A673 (cell line): Measurements from ENCODE around the gene ZNF644. TPM values are rescaled to one million over a fixed set of nuclear protein-coding genes. Genes with fewer than 3 reads are reported as not detected.

ENCODE experiments used
- BruUV-seq: library from RNA; stranded (reverse); fragments of 400-500 nt; replicated peaks from 2 replicates; lab custom pipeline; 2021; lab: Mats Ljungman, UMichigan
- CTCF ChIA-PET: fragments of 300-600 bp; sonication (Branson Sonifier 250); formaldehyde crosslinking; loops from one replicate; lab custom pipeline; 2022; ENCODE audit warnings: antibody characterized with exemption; lab: Charles Lee
- POLR2A ChIA-PET: fragments of 300-600 bp; sonication (Branson Sonifier 250); formaldehyde crosslinking; loops from one replicate; lab custom pipeline; 2022; ENCODE audit warnings: antibody characterized with exemption; ENCODE audit not compliant: low non-redundant PET; lab: Charles Lee
- DNase-seq: peaks from one replicate; pipeline ENCODE4 v3.0.0-alpha.2; 2015; ENCODE audit warnings: low spot score
- H3K27ac ChIP-seq: fragments of 200-600 bp; sonication (generic); 2 replicates; pipeline ENCODE4 v1.5.1; 2016; ENCODE audit warnings: mixed run types, low read depth, mild to moderate bottlenecking, mixed read lengths, antibody characterized with exemption, low read length; ENCODE audit not compliant: poor library complexity, severe bottlenecking
- H3K27me3 ChIP-seq: fragments of 200-600 bp; sonication (generic); replicated peaks from 2 replicates; pipeline ENCODE4 v1.6.1; 2017; ENCODE audit warnings: mixed run types, low read depth, mild to moderate bottlenecking, mixed read lengths, antibody characterized with exemption, low read length; ENCODE audit not compliant: insufficient read depth, poor library complexity
- H3K36me3 ChIP-seq: fragments of 200-600 bp; sonication (generic); 2 replicates; pipeline ENCODE4 v1.6.1; 2016; ENCODE audit warnings: mixed run types, mild to moderate bottlenecking, mixed read lengths, antibody characterized with exemption, low read length; ENCODE audit not compliant: insufficient read depth, poor library complexity, severe bottlenecking
- H3K4me1 ChIP-seq: fragments of 200-600 bp; sonication (generic); 2 replicates; pipeline ENCODE4 v1.6.1; 2017; ENCODE audit warnings: mixed run types, mild to moderate bottlenecking, mixed read lengths, antibody characterized with exemption, low read length; ENCODE audit not compliant: insufficient read depth, poor library complexity, severe bottlenecking
- H3K4me3 ChIP-seq: fragments of 200-600 bp; sonication (generic); 2 replicates; pipeline ENCODE4 v1.5.1; 2016; ENCODE audit warnings: low read depth, mixed run types, mild to moderate bottlenecking, mixed read lengths, low read length; ENCODE audit not compliant: poor library complexity, severe bottlenecking
- H3K9me3 ChIP-seq: fragments of 200-600 bp; sonication (generic); 2 replicates; pipeline ENCODE4 v1.6.1; 2016; ENCODE audit warnings: mixed run types, low read depth, mild to moderate bottlenecking, mixed read lengths, antibody characterized with exemption, low read length; ENCODE audit not compliant: poor library complexity, severe bottlenecking
- EZH2 ChIP-seq: fragments of 200-600 bp; sonication (generic); IDR thresholded peaks from 2 replicates; pipeline ENCODE4 v1.6.1; 2017; ENCODE audit warnings: borderline replicate concordance, low read depth, mild to moderate bottlenecking, mixed read lengths, antibody characterized with exemption, low read length; ENCODE audit not compliant: poor library complexity, severe bottlenecking
- intact Hi-C: fragments of 100-400 bp; cut with micrococcal nuclease; formaldehyde crosslinking; loops from one replicate; pipeline ENCODE4 v1.10.0; 2022; ENCODE audit not compliant: unreplicated experiment
- total RNA-seq: library from RNA; stranded (reverse); gene quantifications from 2 replicates; pipeline ENCODE4 v1.2.3, GENCODE V29; 2021
- TF ChIP-seq, protein P1 (sequence below): fragments of 300-800, 200-600 bp; sonication (generic); conservative IDR thresholded peaks from 2 replicates; pipeline ENCODE4 v1.5.1; 2017; ENCODE audit warnings: low read depth, mild to moderate bottlenecking, antibody characterized with exemption, low read length, moderate library complexity, mixed read lengths

Gene ZNF644
- total RNA-seq, 1 experiment from 2014 or later = 80.4 TPM

DNA sequence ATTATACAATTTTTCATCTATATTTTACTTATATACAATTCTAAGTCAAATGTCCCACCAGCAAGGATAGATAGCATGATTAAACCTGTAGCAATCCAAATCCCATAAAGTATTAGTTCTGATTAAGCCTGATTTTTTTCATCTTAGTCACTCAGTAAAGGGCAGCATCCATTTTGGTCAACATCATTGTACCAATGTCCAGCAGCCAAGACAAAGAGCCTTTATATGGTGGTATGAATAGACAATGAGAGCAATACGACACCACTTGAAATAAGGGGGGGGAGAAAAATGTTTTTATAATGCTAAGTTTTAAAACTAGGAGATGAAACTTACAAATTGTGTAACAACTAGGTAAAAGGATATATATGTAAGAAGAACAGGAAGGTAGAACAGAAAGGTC is 7.4 kb downstream of the ZNF644 start:
- Histone ChIP-seq H3K27ac (no peak overlapping the region), H3K4me3 (no peak overlapping the region), H3K4me1 (peaks cover 50% of the 10 kb centered on the region), H3K9me3 (no peaks in the 10 kb centered on the region), H3K27me3 (no peaks in the 10 kb centered on the region), H3K36me3 (no peaks in the 10 kb centered on the region)
- DNase-seq = no peak
- ChIA-PET POLR2A (interaction anchor here (0.6 kb wide), 1 partner anchor 87 kb away, joined by 3 read pairs; no protein-coding TSS in a partner anchor), CTCF (no interaction called here)
- no peak for TF ChIP-seq EZH2
- TF ChIP-seq, protein P1, sequence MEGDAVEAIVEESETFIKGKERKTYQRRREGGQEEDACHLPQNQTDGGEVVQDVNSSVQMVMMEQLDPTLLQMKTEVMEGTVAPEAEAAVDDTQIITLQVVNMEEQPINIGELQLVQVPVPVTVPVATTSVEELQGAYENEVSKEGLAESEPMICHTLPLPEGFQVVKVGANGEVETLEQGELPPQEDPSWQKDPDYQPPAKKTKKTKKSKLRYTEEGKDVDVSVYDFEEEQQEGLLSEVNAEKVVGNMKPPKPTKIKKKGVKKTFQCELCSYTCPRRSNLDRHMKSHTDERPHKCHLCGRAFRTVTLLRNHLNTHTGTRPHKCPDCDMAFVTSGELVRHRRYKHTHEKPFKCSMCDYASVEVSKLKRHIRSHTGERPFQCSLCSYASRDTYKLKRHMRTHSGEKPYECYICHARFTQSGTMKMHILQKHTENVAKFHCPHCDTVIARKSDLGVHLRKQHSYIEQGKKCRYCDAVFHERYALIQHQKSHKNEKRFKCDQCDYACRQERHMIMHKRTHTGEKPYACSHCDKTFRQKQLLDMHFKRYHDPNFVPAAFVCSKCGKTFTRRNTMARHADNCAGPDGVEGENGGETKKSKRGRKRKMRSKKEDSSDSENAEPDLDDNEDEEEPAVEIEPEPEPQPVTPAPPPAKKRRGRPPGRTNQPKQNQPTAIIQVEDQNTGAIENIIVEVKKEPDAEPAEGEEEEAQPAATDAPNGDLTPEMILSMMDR = no peak
- intact Hi-C loops = no loop called here
- no TSS peak for BruUV-seq

DNA sequence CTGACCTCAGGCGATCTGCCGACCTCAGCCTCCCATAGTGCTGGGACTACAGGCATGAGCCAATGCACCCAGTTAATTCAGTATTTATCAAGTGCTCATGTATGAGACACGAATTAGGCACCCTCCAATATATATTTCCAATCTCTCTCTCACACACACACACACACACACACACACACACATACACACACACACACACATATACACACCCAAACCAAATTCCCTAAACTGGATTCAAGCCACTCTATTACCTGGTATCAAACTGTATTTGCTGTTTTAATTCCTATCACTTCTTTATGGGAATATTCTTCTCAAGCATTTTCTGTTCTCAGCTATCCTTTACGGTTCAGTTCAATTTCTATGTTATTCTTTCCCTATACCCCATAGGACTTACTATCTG is 8.5 kb downstream of the ZNF644 start:
- Histone ChIP-seq H3K27ac (no peak overlapping the region), H3K36me3 (no peaks in the 10 kb centered on the region), H3K27me3 (no peaks in the 10 kb centered on the region), H3K4me1 (peaks cover 41% of the 10 kb centered on the region), H3K9me3 (no peaks in the 10 kb centered on the region), H3K4me3 (no peak overlapping the region)
- ChIA-PET CTCF (no interaction called here), POLR2A (no interaction called here)
- intact Hi-C loops = no loop called here
- no TSS peak for BruUV-seq
- DNase-seq = no peak
- TF ChIP-seq, protein P1 = no peak
- TF ChIP-seq EZH2 = no peak

DNA sequence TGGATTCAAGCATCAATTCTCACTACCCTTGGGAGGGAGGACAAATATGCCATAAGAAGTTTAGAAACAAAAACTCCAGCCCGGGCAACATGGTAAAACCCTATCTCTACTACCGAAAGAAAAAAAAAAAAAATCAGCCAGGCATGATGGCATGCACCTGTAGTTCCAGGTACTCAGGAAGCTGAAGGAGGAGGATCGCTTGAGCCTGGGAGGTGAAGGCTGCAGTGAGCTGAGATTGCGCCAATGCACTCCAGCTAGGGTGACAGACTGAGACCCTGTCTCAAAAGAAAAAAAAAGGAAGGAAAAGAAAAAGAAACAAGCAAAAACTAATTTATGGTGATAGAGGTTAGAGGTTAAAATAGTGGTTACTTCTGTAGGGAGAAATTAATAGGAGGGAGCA is 9.6 kb downstream of the ZNF644 start:
- Histone ChIP-seq H3K27me3 (no peaks in the 10 kb centered on the region), H3K36me3 (no peaks in the 10 kb centered on the region), H3K27ac (no peak overlapping the region), H3K4me1 (peaks cover 32% of the 10 kb centered on the region), H3K9me3 (no peaks in the 10 kb centered on the region), H3K4me3 (no peak overlapping the region)
- POLR2A ChIA-PET = no interaction called here
- no TSS peak for BruUV-seq
- TF ChIP-seq, protein P1 = no peak
- no peak for TF ChIP-seq EZH2
- intact Hi-C loops = no loop called here
- CTCF ChIA-PET = no interaction called here
- no peak for DNase-seq
